ENCODE measurements around the gene KRI1. TPM values are rescaled to one million over a fixed set of nuclear protein-coding genes. Genes with fewer than 3 reads are reported as not detected.
"Not testable (repeated sequence)": the region's sequence is repeated elsewhere in the genome, so short reads cannot be mapped to it uniquely, and the experiment has no call there.

Gene KRI1
- total RNA-seq, 1 donor from 2014 or later = 10.4 TPM

GRCh38 chr19:10551698-10552301 is 14.0 kb downstream of the KRI1 start:
- ATAC-seq (peak; percentile 56), DNase-seq (ENCODE audit: low spot score) (no peak)

DNA sequence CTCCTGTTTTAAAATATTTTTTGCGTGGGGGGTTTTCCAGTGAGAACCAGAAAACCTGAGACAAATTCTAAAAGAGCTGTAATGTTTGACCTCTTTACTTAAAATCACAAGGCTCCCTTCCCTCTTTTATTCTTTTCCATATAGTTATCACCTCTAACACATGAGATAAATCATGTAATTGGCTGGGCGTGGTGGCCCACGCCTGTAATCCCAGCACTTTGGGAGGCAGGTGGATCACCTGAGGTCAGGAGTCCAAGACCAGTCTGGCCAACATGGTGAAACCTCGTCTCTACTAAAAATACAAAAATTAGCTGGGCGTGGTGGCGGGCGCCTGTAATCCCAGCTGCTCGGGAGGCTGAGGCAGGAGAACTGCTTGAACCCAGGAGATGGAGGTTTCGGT is 14.8 kb downstream of the KRI1 start:
- not testable (repeated sequence) for ATAC-seq; DNase-seq (ENCODE audit: low spot score)

GRCh38 chr19:10550336-10550735 is 15.5 kb downstream of the KRI1 start:
- no peak for DNase-seq (ENCODE audit: low spot score)
- ATAC-seq = no peak

- ATAC-seq = no peak
- DNase-seq (ENCODE audit: low spot score) = no peak
Measured at GRCh38 chr19:10549733-10550132, 16.1 kb downstream of the KRI1 start.

GRCh38 chr19:10548746-10549276 is 17.0 kb downstream of the KRI1 start:
- no peak for ATAC-seq
- no peak for DNase-seq (ENCODE audit: low spot score)

DNA sequence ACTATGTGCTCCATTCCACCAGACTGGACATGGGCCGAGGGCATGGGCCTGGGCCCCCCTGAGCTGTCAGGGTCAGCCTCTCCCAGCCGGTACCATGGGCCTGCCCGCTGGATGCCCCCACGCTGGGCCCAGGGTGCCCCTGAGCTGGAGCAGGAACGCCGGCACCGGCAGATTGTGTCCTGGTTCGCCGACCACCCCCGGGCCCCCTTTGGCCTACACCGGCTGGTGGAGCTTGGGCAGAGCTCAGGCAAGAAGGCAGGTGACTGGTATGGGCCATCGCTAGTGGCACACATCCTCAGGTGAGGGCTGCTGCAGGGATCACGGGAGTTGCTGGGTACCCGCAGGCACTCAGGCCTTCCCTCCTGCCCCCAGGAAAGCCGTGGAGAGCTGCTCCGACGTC is 19.0 kb downstream of the KRI1 start:
- DNase-seq (ENCODE audit: low spot score) = no peak
- ATAC-seq = no peak

DNA sequence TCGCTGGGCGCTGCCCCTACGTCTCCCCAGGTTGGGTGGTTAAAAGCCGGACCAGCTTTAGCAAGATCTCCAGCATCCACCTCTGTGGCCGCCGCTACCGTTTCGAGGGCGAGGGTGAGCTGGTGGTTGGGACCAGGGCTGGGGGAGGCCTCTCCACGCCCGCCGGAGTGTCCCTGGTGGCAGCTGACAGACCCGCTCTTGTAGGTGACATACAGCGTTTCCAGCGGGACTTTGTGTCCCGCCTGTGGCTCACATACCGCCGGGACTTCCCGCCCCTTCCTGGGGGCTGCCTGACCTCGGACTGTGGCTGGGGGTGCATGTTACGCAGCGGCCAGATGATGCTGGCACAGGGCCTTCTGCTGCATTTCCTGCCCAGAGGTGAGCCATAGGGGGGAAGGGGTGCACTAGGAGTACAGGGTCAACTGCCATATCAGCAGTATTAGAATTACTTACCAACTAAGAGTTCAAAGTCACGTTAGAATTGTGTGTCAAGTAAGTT is 21.0 kb downstream of the KRI1 start:
- DNase-seq (ENCODE audit: low spot score) (peak; percentile 65), ATAC-seq (peak; percentile 35)

DNA sequence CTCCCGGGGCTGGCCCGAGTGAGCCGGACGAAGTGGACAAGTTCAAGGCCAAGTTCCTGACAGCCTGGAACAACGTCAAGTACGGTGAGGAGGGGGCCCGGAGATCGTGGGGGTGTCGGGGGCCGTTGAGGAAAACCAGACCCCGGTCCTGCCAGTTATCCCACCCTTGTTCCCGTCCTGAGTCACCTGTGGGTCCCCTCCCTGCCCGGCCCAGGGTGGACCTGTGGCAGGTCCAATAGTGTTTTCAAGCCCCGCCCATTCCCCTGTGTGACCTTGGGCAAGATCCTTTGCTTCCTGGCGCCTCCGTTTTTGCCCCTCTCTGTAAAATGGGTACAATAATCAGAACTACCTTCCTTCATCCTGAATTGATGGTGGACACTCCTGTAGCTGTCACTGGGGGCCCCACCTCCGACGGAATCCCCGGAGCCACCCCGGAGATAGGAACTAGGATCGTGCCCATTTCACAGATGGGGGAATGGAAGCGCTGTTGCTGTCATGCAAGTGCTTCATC is 21.5 kb downstream of the KRI1 start:
- peak; percentile 70 for DNase-seq (ENCODE audit: low spot score)

DNA sequence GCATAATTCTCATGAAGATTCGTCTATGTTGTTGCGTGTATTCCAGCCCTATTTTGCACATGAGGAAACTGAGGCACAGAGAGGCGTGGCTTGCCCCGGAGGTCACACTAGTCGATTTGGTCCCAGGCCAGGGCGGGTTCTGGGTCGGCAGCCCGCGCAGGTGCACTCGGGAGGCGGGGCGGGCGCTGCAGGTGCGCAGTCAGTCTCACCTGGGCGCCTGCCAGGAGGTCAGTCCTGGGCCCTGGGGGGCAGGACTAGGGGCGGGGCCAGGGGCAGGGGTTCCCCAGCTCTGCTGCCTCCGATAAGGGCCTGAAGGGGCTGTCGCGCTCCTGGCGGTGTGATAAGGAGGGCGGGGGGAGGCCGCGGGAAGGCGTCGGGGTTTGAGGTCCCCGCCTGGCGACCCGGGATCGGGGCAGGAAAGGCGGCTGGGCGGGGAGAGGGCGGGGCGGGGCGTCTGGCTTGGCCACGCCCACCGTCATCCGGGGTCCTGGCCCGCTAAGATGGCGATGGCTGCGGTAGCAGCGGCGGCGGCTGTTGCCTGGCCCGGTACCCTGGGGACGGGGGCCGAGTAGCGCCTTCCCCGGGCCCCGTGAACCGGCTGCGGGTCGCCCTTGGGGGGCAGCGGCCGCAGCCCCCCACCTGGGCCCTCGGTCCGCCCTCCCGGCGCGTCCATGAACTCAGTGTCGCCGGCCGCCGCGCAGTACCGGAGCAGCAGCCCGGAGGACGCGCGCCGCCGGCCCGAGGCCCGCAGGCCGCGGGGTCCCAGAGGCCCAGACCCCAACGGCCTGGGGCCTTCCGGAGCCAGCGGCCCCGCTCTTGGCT is 22.2 kb downstream of the KRI1 start, which contains the start of gene ATG4D:
Gene ATG4D, plus strand, starts transcription at position 485 of the 822 bp plus-strand sequence. Its CDS starts 187 bp downstream, at position 672.
- peak; percentile 85 for ATAC-seq
- DNase-seq (ENCODE audit: low spot score) = peak; percentile 90

More for the DNA sequence above, 21.5 kb downstream of the KRI1 start:
- peak; percentile 69 for ATAC-seq

DNA sequence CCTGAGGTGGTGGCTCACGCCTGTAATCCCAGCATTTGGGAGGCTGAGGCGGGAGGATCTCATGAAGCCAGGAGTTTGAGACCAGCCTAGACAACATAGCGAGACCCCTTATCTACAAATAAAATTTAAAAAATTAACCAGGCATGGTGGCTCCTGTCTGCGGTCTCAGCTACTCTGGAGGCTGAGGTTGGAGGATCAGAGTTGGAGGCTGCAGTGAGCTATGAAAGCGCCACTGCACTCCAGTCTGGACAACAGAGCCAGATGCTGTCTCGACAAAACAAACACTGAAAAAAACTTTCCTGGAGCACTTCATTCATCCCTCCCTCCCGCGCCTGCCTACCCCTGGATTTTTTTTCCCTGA is 22.8 kb downstream of the KRI1 start:
- DNase-seq (ENCODE audit: low spot score) = no peak
- no peak for ATAC-seq

DNA sequence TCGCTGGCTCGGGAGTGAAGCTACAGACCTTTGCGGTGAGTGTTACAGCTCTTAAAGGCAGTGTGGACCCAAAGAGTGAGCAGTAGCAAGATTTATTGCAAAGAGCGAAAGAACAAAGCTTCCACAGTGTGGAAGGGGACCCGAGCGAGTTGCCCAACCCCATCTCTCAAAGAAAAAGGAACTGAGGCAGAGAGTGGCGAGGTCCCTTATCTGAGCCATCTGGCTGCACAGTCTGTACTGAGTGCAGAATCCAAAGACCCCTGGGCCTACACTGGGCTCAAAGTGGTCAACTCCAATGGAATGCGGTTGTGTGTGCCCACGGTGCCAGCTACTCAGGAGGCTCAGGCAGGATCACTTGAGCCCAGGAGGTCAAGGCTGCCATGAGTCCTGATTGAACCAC is 26.8 kb downstream of the KRI1 start:
- not testable (repeated sequence) for ATAC-seq; DNase-seq (ENCODE audit: low spot score)

DNA sequence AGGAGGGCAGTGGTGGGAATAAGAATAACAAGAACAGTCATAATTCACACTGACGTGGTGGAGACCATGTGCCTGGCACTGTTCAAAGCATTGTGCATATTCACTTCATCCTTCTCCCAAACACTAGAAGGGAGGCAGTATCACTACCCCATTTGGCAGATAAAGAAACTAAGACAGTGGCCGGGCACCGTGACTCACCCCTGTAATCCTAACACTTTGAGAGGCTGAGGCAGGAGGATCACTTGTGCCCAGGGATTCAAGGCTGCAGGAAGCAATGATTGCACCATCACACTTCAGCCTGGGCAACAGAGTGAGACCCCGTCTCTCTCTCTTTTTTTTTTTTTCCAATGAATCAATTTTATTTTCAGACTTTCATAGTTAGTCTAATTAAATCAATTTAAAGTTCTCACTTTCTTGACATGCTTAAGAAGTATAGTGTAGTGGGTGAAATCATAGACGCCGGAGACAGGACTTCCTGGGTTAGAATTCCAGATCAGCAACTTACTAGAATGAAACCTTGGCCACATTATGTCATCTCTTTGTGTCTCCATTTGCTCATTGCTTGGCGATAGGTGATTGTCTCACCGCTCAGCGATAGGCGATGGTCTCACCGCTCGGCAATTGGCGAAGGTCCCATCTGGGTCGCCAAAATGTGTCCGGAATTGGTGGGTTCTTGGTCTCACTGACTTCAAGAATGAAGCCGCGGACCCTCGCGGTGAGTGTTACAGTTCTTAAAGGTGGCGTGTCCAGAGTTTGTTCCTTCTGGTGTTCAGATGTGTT is 27.4 kb downstream of the KRI1 start:
- DNase-seq (ENCODE audit: low spot score) (no peak), ATAC-seq (no peak)

DNA sequence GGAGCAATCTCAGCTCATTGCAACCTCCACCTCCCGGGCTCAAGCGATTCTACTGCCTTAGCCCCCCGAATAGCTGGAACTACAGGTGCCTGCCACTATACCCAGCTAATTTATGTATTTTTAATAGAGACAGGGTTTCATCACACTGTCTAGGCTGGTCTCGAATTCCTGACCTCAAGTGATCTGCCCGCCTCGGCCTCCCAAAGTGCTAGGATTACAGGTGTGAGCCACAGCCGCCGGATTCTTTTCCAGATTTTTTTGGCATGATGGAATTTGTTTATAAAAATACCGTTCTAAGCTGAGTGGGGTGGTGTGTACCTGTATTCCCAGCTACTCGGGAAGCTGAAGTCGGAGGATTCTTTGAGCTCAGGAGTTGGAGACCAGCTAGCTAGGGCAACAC is 28.1 kb downstream of the KRI1 start:
- no peak for DNase-seq (ENCODE audit: low spot score)
- no peak for ATAC-seq

DNA sequence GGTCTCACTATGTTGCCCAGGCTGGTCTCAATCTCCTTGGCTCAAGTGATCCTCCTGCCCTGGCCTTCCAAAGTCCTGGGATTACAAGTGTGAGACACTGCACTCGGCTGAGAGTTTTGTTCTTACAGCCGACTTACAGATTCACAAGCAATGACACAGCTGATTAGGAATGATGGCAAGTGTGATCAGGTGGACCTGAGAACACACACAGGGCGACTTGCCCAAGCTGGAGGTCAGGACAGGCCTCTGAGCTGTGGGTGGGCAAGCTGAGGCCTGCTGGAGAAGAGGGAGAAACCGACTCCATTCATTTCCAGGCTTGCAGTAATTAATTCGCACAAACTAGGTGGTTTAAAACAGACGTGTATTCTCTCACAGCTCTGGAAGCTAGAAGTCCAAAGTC is 30.2 kb downstream of the KRI1 start:
- ATAC-seq (no peak), DNase-seq (ENCODE audit: low spot score) (no peak)

DNA sequence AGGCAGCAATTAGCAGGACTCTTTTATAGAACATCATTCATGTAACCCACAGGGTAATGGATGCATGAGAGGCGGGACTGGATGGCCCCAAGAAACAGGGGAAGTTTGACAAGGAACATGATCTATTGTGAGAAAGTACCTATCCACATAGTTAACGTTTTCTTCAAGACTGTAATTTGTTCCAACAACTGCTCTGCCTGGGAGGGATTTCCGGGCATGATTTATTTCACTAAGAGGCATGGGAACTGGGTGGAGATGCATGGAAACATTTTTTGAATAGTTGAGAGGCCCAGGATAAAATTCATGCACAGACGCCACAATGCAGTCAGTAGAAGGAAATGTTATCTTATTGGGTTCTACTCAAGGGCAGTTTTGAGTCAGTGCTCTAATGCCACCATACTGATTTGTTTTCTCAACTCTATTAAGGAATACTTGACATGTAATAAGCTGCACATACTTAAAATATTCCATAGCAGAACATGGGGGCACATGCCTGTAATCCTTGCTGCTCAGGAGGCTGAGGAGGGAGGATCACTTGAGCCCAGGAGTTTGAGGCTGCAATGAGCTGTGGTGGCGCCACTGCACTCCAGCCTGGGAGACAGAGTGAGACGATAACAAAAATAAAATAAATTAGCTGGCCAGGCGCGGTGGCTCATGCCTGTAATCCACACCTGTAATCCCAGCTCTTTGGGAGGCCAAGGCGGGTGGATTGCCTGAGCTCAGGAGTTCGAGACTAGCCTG is 32.0 kb downstream of the KRI1 start:
- ATAC-seq (no peak), DNase-seq (ENCODE audit: low spot score) (no peak)

DNA sequence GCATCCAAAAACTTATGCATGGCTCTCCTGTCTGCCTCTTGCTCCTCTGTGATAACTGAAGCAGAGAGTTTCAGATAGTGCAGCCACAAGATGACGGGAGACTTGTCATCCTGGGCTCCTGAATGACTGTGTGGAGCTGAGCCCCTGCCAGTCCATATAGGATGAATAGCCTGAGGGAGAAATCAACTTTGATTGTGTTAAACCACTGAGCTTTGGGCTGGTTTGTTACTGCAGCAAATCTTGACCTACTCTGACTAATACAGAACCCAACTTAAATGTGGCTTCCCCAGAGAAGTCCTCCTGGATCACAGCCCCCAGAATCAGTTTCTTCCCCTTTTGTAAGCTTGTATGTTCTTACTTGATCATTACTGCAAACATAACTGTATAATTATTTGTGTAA is 33.4 kb downstream of the KRI1 start:
- ATAC-seq = no peak
- no peak for DNase-seq (ENCODE audit: low spot score)

- not testable (repeated sequence) for DNase-seq (ENCODE audit: low spot score); ATAC-seq
Measured at GRCh38 chr19:10526887-10527286, 38.9 kb downstream of the KRI1 start.

- no peak for ATAC-seq
- no peak for DNase-seq (ENCODE audit: low spot score)
Measured at GRCh38 chr19:10525636-10526035, 40.2 kb downstream of the KRI1 start.

DNA sequence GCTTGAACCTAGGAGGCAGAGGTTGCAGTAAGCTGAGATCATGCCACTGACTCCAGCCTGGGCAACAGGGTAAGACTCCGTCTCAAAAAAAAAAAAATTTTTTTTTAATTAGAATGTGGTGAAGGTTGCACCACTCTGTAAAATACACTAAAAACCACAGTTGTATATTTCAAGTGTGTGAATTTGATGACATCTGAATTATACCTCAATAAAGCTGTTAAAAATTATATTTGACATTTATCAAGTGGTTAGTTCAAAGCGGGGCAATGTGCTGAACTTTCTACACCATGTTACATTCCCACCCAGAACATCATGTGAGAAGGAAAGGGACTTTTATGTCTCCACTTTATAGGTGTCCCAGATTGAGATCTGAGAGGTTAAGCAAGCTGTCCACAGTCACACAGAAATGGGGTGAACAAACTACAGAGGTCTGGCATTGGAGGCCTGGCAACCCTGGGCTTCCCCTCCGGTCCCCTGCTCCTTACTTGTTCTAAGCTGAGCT is 42.6 kb downstream of the KRI1 start:
- ATAC-seq (no peak), DNase-seq (ENCODE audit: low spot score) (no peak)

Measured in left lobe of liver (tissue), 2 donors.